B cell (primary cell): ENCODE results near the gene TLDC2. TPM values are rescaled to one million over a fixed set of nuclear protein-coding genes. Genes with fewer than 3 reads are reported as not detected.
A peak's percentile ranks its signal among the peaks of the same experiment; 100 is the strongest.

Source experiments
- ATAC-seq: fragments of 200-7000 bp; cut with Tn5 transposase; one replicate; pipeline ENCODE4 v1.10.0; 2021; ENCODE audit warnings: low read depth, mild to moderate bottlenecking, moderate number of reproducible peaks, moderate library complexity
- CTCF ChIA-PET: fragments of 350-600 bp; sonication (Branson Sonifier 250); formaldehyde crosslinking; loops from one replicate; lab custom pipeline; 2021; ENCODE audit warnings: antibody characterized with exemption, inconsistent platforms; lab: Charles Lee
- POLR2A ChIA-PET: fragments of 350-600 bp; sonication (Branson Sonifier 250); formaldehyde crosslinking; loops from one replicate; lab custom pipeline; 2021; ENCODE audit warnings: antibody characterized with exemption; lab: Charles Lee
- DNase-seq: peaks from one replicate; pipeline ENCODE4 v3.0.0; 2013
- H2AFZ ChIP-seq: 2 replicates; pipeline ENCODE4 v1.6.1; 2012; ENCODE audit warnings: mild to moderate bottlenecking, low read depth, low read length; ENCODE audit not compliant: insufficient read depth, poor library complexity, severe bottlenecking
- H3K27ac ChIP-seq, 2 donors: 1 replicate in 1 of 2; 2 replicates in 1 of 2; pipeline ENCODE4 v1.5.1; 2012 to 2013; ENCODE audit warnings: low read length in 2 of 2, mild to moderate bottlenecking in 2 of 2, moderate library complexity in 1 of 2
- H3K27me3 ChIP-seq, 4 experiments: fragments of 200-600 bp in 1 of 4; sonication (generic) in 1 of 4; replicated peaks in 1 of 4; 1 replicate in 2 of 4; 2 replicates in 2 of 4; pipeline versions ENCODE4 v1.6.1 to v1.7.0; 2013 to 2016; ENCODE audit warnings: low read length in 3 of 4, mild to moderate bottlenecking in 2 of 4, mixed read lengths in 1 of 4, moderate library complexity in 1 of 4; ENCODE audit not compliant: insufficient read depth in 4 of 4, control insufficient read depth in 3 of 4; ENCODE audit errors: control extremely low read depth in 1 of 4
- H3K36me3 ChIP-seq, 2 experiments: replicated peaks in 1 of 2; 1 replicate in 1 of 2; 2 replicates in 1 of 2; pipeline versions ENCODE4 v1.6.1 to v1.7.1; 2013; ENCODE audit warnings: low read length in 1 of 2; ENCODE audit not compliant: insufficient read depth in 2 of 2, control insufficient read depth in 1 of 2; ENCODE audit errors: control extremely low read depth in 1 of 2, extremely low read depth in 1 of 2
- H3K4me1 ChIP-seq, 2 donors: fragments of 200-600 bp in 1 of 2; sonication (generic) in 1 of 2; 1 replicate in 1 of 2; 2 replicates in 1 of 2; pipeline versions ENCODE4 v1.5.1 to v1.6.1; 2013 to 2017; ENCODE audit warnings: low read length in 2 of 2; ENCODE audit not compliant: control insufficient read depth in 2 of 2, insufficient read depth in 2 of 2
- H3K4me2 ChIP-seq: replicated peaks from 2 replicates; pipeline ENCODE3; 2012; ENCODE audit warnings: mild to moderate bottlenecking, low read depth, low read length; ENCODE audit not compliant: poor library complexity, severe bottlenecking
- H3K4me3 ChIP-seq, 5 experiments: fragments of 200-600 bp in 1 of 5; sonication (generic) in 1 of 5; 1 replicate in 3 of 5; 2 replicates in 2 of 5; pipeline versions ENCODE4 v1.5.1 to v1.7.0; 2011 to 2016; ENCODE audit warnings: low read length in 4 of 5, mild to moderate bottlenecking in 4 of 5, low read depth in 2 of 5, control low read depth in 1 of 5, moderate library complexity in 1 of 5; ENCODE audit not compliant: insufficient read depth in 1 of 5; ENCODE audit errors: control extremely low read depth in 1 of 5, extremely low read depth in 1 of 5
- H3K79me2 ChIP-seq: fragments of 200-600 bp; sonication (generic); one replicate; pipeline ENCODE4 v1.6.0; 2016; ENCODE audit warnings: low read length; ENCODE audit not compliant: control insufficient read depth, insufficient read depth
- H3K9ac ChIP-seq: fragments of 200-600 bp; sonication (generic); 2 replicates; pipeline ENCODE4 v1.6.1; 2017; ENCODE audit warnings: mild to moderate bottlenecking, low read length, moderate library complexity
- H3K9me3 ChIP-seq, 3 donors: one replicate each; pipeline versions ENCODE4 v1.6.1 to v1.7.1; 2013; ENCODE audit warnings: low read length in 2 of 3; ENCODE audit not compliant: control insufficient read depth in 2 of 3, insufficient read depth in 1 of 3; ENCODE audit errors: control extremely low read depth in 1 of 3
- H4K20me1 ChIP-seq: 2 replicates; pipeline ENCODE4 v1.6.0; 2012; ENCODE audit warnings: mild to moderate bottlenecking, low read length; ENCODE audit not compliant: insufficient read depth, control insufficient read depth, poor library complexity, severe bottlenecking
- H3K27ac Mint-ChIP-seq: one replicate; pipeline ENCODE4 v1.8.0; 2021; ENCODE audit warnings: mixed read lengths
- H3K27me3 Mint-ChIP-seq: one replicate; pipeline ENCODE4 v1.8.0; 2021; ENCODE audit warnings: mixed read lengths
- H3K4me1 Mint-ChIP-seq: one replicate; pipeline ENCODE4 v1.8.0; 2021; ENCODE audit warnings: mixed read lengths
- H3K4me3 Mint-ChIP-seq: one replicate; pipeline ENCODE4 v1.8.0; 2021; ENCODE audit warnings: mixed read lengths
- H3K9me3 Mint-ChIP-seq: one replicate; pipeline ENCODE4 v1.8.0; 2022; ENCODE audit warnings: mixed read lengths; ENCODE audit not compliant: insufficient read depth
- CTCF ChIP-seq: fragments of 200-600 bp; IDR thresholded peaks from one replicate; pipeline ENCODE4 v1.8.0; 2022; ENCODE audit warnings: antibody characterized with exemption, mild to moderate bottlenecking
- EZH2 ChIP-seq: IDR thresholded peaks from 2 replicates; pipeline ENCODE4 v1.6.1; 2012; ENCODE audit warnings: borderline replicate concordance, low read depth, mild to moderate bottlenecking, moderate library complexity, low read length; ENCODE audit not compliant: insufficient read depth, poor library complexity, severe bottlenecking
- WGBS: methylation state at CpG from one replicate; pipeline ENCODE4 v1.1.5; 2013; ENCODE audit warnings: missing lambda C conversion rate; ENCODE audit not compliant: insufficient coverage; 5-methylcytosine and 5-hydroxymethylcytosine counted together
- intact Hi-C: fragments of 100-400 bp; cut with micrococcal nuclease; formaldehyde crosslinking; loops from one replicate; pipeline ENCODE4 v1.10.0; 2022
- polyA plus RNA-seq: library from polyadenylated mRNA; depleted of rRNA; stranded (reverse); fragments of >200 nt; gene quantifications from 2 replicates; pipeline ENCODE4 v1.2.3, GENCODE V29; 2012
- total RNA-seq, 2 donors: library from RNA; stranded (reverse); fragments of 120-200 nt in 1 of 2; gene quantifications; 1 replicate in 1 of 2; 2 replicates in 1 of 2; pipeline versions ENCODE4 v1.2.3 to v1.2.4, GENCODE V29; 2013 to 2022

TLDC2 gene
- total and polyA plus RNA-seq, 2 donors (not counting 1 experiment from before 2014, with no cell fraction given) = 0.13 TPM; not detected in 1

- Histone ChIP-seq H3K36me3 (no peaks in the 10 kb centered on the region), H3K4me3 (no peak overlapping the region), H4K20me1 (no peaks in the 10 kb centered on the region), H3K9ac (no peak overlapping the region), H3K4me1 (peaks cover 11 to 25% of the 10 kb centered on the region in 2 donors), H3K27ac (no peak overlapping the region), H3K27me3 (no peaks in the 10 kb centered on the region), H3K9me3 (no peaks in the 10 kb centered on the region), H2AFZ (peak overlapping the region; percentile 45), H3K4me2 (no peak overlapping the region), H3K79me2 (no peaks in the 10 kb centered on the region)
- TF ChIP-seq EZH2 (no peak), CTCF (no peak)
- 98% methylated on average over 9 of the region's 16 CpGs for WGBS
- Mint-ChIP-seq H3K27me3 (no peaks in the 10 kb centered on the region), H3K9me3 (no peaks in the 10 kb centered on the region), H3K4me1 (peaks cover 19% of the 10 kb centered on the region), H3K27ac (no peak overlapping the region), H3K4me3 (no peak overlapping the region)
- ChIA-PET POLR2A (interaction anchor here (0.6 kb wide), 1 partner anchor 283 kb away, joined by 5 read pairs; no protein-coding TSS in a partner anchor), CTCF (interaction anchor here (0.5 to 1.0 kb wide), 3 partner anchors 13 to 16 kb away, joined by 3 to 4 read pairs (median 3); no protein-coding TSS in a partner anchor)
- no peak for ATAC-seq
- intact Hi-C loops = no loop called here
- no peak for DNase-seq
These were observed 4.0 kb upstream of the TLDC2 start for GRCh38 chr20:36871640-36872570.

GRCh38 chr20:36872852-36873251, 3.1 kb upstream of the TLDC2 start:
- no peak overlapping the region for H3K4me3 Mint-ChIP-seq
- CTCF ChIA-PET = interaction anchor here (0.9 kb wide), 1 partner anchor 9 kb away, joined by 3 read pairs; no protein-coding TSS in a partner anchor
- Histone ChIP-seq H3K79me2 (no peaks in the 10 kb centered on the region), H3K27me3 (no peaks in the 10 kb centered on the region), H3K27ac (no peak overlapping the region), H3K4me3 (no peak overlapping the region), H3K9ac (no peak overlapping the region), H2AFZ (no peak overlapping the region), H4K20me1 (no peaks in the 10 kb centered on the region), H3K4me2 (no peak overlapping the region), H3K9me3 (no peaks in the 10 kb centered on the region), H3K36me3 (no peaks in the 10 kb centered on the region), H3K4me1 (peaks cover 5 to 19% of the 10 kb centered on the region in 2 donors)
- POLR2A ChIA-PET = interaction anchor here (0.6 kb wide), 2 partner anchors 284 to 726 kb away, joined by 5 read pairs; no protein-coding TSS in a partner anchor
- peak overlapping the region; percentile 26 for H3K27ac Mint-ChIP-seq
- DNase-seq (no peak), ATAC-seq (no peak)
- no peaks in the 10 kb centered on the region for H3K27me3 Mint-ChIP-seq
- 98% methylated on average over 5 of the region's 5 CpGs for WGBS
- H3K9me3 Mint-ChIP-seq = no peaks in the 10 kb centered on the region
- intact Hi-C loops = no loop called here
- TF ChIP-seq CTCF = no peak
- TF ChIP-seq EZH2 = no peak
- peaks cover 15% of the 10 kb centered on the region for H3K4me1 Mint-ChIP-seq
